Prostate gland (tissue), 2 donors: ENCODE results near the gene PSMD11. TPM values are rescaled to one million over a fixed set of nuclear protein-coding genes. Genes with fewer than 3 reads are reported as not detected.

ENCODE experiments used
- small RNA-seq, 2 donors: library from RNA; depleted of rRNA; stranded (forward); fragments of <200 nt; gene quantifications; one replicate each; pipeline ENCODE3, GENCODE V24; 2016
- total RNA-seq, 2 donors: library from RNA; depleted of rRNA; stranded (reverse); fragments of >200 nt; gene quantifications; one replicate each; pipeline ENCODE4 v1.1.0, GENCODE V29; 2016

Gene PSMD11
- total RNA-seq, 2 donors from 2014 or later, result 47.4 to 53.3 TPM

Small RNAs within 50 kb of the gene (small RNA-seq; reads per million reads assigned to genes)
- 0 reads per million in 2 donors for gene AC005899.2
- 0 reads per million in 2 donors for gene AC005899.6
- 0 reads per million in 2 donors for gene RF00019

Other genes starting within 250 kb of the PSMD11 start
- gene RHBDL3, start 178.7 kb upstream of the PSMD11 start, total RNA-seq, result 1 to 10 TPM in 1 of 2 donors, under 1 TPM in 1; 0.77 to 2.7 TPM
- 10 to 100 TPM; 15.3 to 16.3 TPM for gene C17orf75, start 102.3 kb upstream of the PSMD11 start, total RNA-seq
- gene ZNF207, start 94.4 kb upstream of the PSMD11 start, total RNA-seq, result 100 to 1,000 TPM in 1 of 2 donors, 10 to 100 TPM in 1; 91.3 to 168 TPM
- gene CDK5R1, start 42.5 kb downstream of the PSMD11 start, total RNA-seq, result 1 to 10 TPM in 1 of 2 donors, under 1 TPM in 1; 0.46 to 5.1 TPM